HG03521 (cell line): ENCODE data around the gene ANO1.
"Not testable (repeated sequence)": the region's sequence is repeated elsewhere in the genome, so short reads cannot be mapped to it uniquely, and the experiment has no call there.

Experiments
- ATAC-seq: cut with Tn5 transposase; IDR thresholded peaks from one replicate; pipeline ENCODE4 v1.9.1; 2021; ENCODE audit warnings: mild to moderate bottlenecking, moderate library complexity; ENCODE audit not compliant: unreplicated experiment

ANO1 gene

DNA sequence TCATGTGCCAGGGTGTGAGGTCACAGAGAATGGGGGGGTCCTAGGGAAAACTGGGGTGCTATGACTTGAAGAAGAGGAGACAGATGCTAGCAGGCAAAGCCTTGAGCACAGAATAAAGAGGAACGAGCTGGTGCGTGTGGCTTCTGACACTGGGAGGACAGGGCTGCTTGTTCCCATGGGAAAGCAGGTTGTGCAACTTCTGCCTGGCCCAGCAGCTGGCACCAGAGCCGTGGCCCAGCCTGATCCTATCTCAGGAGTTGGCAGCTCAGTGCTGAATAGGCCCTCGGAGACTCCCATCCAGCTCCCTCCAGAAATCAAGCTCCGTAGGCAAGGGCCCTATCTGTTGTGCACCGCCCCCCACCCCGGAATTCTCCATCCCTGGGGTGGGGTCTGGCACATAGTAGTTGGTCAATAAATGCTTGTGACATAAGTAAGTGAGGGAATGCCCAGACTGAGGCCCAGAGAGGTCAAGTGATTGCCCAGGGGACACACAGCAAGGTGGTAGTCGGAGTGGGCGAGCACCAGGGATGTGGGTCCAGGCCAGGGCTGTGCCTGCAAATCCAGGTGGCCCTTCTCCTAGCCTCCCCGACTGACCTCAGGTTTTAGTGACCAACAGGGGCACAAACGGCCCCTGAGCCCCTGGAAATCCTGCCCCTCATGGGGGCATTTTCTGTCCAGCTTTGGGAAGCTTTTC, 105.5 kb downstream of the ANO1 start:
- no peak for ATAC-seq

- no peak for ATAC-seq
Measured at GRCh38 chr11:70184396-70184795, 106.3 kb downstream of the ANO1 start.

- no peak for ATAC-seq
Measured at GRCh38 chr11:70185348-70186055, 107.4 kb downstream of the ANO1 start.

GRCh38 chr11:70186420-70186819, 108.3 kb downstream of the ANO1 start:
- ATAC-seq = no peak

GRCh38 chr11:70186936-70187335, 108.8 kb downstream of the ANO1 start:
- no peak for ATAC-seq

- ATAC-seq = no peak
Measured at GRCh38 chr11:70187771-70188170, 109.7 kb downstream of the ANO1 start.

- ATAC-seq = no peak
Measured at GRCh38 chr11:70189622-70190021, 111.5 kb downstream of the ANO1 start.

- ATAC-seq = no peak
Measured at GRCh38 chr11:70191495-70192140, 113.5 kb downstream of the ANO1 start.

DNA sequence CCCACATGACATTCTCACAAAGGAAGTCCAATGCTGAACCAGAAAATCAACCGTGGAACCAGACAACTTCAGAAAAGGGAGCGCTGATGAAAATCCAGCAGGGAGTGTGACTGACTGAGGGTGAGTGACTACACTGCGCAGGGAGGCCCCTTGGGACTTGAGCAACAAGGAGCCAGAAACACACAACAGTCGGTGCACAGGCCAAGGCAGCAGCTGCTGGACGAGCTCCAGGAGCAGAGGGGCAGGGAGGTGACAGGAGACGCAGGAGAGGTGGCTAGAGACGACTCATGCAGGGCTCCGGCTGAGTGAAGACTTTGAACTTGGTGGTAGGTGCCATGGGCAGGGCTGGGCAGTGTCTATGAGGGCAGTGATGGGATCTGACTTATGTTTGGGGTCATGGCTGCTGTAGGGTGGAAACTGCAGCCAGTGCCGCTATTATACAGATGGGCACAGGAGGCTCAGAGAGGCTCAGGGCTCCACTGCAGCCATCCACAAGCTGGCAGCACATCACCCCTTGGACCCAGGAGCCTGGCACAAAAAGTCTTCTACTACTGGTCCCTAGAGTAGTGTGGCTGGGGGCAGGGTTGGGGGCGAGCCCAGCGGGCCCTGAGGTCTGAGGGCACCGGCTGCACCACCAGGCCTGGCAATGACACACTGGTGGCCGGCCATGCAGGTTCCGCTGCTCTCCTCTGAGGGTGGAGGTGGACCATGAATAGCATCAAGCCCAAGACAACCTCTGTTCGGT, 114.7 kb downstream of the ANO1 start:
- ATAC-seq = no peak

DNA sequence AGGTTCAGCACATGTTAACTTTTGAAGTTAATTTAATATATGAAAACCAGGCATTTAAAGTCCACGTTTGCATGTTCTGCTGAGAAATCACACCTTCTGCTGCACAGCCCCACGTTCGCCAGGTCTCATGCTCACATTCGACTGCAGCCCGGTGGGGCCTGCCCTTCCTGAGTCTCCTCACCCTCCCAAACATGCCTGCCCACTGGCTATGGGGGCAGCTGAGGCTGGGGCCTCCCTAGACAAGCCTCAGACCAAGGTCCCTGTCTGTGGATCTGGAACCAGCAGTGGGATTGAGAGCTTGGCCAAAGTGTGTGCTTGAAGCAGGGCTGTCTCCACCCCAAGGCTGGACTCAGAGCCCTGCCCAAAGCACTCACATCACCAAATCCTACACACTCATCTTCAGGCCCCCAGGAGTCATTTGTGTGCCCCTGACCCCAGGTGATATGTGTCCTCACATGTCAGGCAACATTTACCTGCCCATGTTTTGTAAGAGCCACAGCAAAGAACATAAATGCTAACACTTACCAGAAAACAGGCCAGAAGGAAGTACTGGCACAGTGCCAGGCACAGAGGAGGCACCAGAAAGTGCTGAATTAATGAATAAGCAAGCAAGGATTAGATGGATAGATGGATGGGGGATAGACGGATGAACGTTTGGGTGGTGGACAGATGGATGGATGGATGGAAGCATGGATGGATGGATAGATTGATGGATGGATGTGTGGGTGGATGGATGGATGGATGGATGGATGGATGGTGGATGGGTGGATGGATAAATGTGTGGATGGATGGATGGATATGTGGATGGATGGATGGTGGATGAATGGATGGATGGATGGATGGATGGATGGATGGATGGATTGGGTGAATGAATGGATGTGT, 115.5 kb downstream of the ANO1 start:
- ATAC-seq = no peak

DNA sequence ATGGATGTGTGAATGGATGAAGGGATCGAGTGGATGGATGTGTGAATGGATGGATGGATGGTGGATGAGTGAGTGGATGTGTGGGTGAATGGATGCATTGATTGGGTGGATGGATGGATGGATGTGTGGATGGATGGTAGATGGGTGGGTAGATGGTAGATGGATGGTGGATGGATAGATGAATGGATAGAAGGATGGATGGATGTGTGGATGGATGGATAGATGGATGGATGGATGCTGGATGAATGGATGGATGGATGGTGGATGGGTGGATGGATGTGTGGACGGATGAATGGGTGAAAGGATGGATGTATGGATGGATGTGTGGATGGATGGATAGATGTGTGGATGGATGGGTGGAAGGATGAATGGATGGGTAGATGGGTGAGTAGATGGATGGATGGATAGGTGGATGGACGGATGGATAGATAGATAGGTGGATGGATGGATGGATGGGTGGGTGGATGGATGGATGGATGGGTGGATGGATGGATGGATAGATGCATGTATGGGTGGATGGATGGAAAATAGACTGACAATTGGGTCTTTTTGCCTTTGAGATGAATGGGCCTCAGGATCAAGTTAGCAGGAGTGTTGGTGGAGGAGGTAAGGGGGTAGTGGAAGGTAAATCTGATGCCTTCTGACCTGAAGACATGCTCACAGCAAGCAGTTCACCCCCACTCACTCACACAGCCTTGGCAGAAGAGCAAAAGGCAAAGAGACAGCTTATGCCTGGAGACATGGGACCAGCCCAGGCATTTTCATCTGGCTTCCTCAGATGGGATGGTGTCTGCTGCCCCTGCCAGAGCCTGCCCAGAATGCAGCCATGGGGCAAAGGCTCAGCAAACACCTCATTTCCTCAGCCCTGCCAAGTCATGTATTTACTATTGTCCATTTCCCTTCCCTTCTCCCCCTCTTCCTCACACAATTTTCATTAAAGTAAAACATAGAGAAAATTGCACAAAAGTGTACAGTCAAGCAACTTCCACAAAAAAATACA, 117.0 kb downstream of the ANO1 start:
- ATAC-seq = no peak

DNA sequence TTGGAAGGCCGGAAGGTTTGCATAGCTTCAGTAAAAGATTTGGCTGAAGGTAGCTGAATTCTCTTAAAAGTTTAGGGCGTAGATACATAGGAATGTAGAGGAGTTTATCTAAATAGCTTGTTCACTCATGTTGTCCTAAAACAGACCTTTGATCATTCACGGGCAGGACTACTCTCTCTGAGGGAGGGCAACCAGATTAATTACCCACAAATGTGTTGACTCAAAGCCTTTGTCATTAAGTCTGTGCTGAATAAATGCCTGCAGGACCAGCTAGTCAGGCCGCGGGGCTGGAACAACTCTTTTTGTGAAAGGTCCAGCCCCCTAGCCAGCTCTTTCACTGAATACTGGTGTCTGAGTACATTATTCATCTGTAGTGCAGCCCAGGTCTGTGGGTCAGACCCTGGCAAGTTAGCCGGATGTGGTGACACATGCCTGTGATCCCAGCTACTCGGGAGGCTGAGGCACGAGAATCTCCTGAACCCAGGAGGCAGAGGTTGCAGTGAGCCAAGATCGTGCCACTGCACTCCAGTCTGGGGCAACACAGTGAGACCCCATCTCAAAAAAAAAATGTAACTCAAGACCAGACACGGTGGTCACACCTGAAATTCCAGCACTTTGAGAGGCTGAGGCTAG, 122.2 kb downstream of the ANO1 start:
- ATAC-seq = no peak

GRCh38 chr11:70201047-70201446, 122.9 kb downstream of the ANO1 start:
- not testable (repeated sequence) for ATAC-seq

- ATAC-seq = no peak
Measured at GRCh38 chr11:70201882-70202861, 124.1 kb downstream of the ANO1 start.

GRCh38 chr11:70202920-70203750, 125.0 kb downstream of the ANO1 start, which contains the start of gene FADD:
TSS of gene FADD (plus strand) at chr11:70203296. CDS start at chr11:70203460, 164 bp downstream.
- ATAC-seq = peak; percentile 71

GRCh38 chr11:70203751-70204465, 125.8 kb downstream of the ANO1 start:
- ATAC-seq = peak; percentile 16
